Loucy (cell line): ENCODE measurements around the gene PACSIN2.

Experiments
- EZH2phosphoT487 ChIP-seq: fragments of 200-600 bp; IDR thresholded peaks from 2 replicates; pipeline ENCODE4 v1.6.1; 2018; ENCODE audit warnings: antibody characterized with exemption, mild to moderate bottlenecking, moderate library complexity, borderline replicate concordance
- TF ChIP-seq, protein P1 (sequence below): fragments of 200-600 bp; sonication (generic); conservative IDR thresholded peaks from 2 replicates; pipeline ENCODE4 v1.5.1; 2014; ENCODE audit warnings: mild to moderate bottlenecking, antibody characterized with exemption, low read length

- TF ChIP-seq, protein P1, sequence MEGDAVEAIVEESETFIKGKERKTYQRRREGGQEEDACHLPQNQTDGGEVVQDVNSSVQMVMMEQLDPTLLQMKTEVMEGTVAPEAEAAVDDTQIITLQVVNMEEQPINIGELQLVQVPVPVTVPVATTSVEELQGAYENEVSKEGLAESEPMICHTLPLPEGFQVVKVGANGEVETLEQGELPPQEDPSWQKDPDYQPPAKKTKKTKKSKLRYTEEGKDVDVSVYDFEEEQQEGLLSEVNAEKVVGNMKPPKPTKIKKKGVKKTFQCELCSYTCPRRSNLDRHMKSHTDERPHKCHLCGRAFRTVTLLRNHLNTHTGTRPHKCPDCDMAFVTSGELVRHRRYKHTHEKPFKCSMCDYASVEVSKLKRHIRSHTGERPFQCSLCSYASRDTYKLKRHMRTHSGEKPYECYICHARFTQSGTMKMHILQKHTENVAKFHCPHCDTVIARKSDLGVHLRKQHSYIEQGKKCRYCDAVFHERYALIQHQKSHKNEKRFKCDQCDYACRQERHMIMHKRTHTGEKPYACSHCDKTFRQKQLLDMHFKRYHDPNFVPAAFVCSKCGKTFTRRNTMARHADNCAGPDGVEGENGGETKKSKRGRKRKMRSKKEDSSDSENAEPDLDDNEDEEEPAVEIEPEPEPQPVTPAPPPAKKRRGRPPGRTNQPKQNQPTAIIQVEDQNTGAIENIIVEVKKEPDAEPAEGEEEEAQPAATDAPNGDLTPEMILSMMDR = no peak
- TF ChIP-seq EZH2phosphoT487 = no peak
These were observed 59.8 kb downstream of the PACSIN2 start for GRCh38 chr22:42955087-42955635.
